Testis (tissue), 3 donors: ENCODE results near the gene AKNA. TPM values are rescaled to one million over a fixed set of nuclear protein-coding genes. Genes with fewer than 3 reads are reported as not detected.

ENCODE experiments used
- DNase-seq: peaks from one replicate; pipeline ENCODE4 v3.0.0-alpha.2; 2019
- H3K27ac ChIP-seq, 2 donors: fragments of 200-600 bp; sonication (generic); one replicate each; pipeline ENCODE4 v1.5.1; 2019
- H3K27me3 ChIP-seq: fragments of 200-600 bp; sonication (generic); one replicate; pipeline ENCODE4 v1.5.1; 2019
- H3K36me3 ChIP-seq: fragments of 200-600 bp; sonication (generic); one replicate; pipeline ENCODE4 v1.5.1; 2017; ENCODE audit warnings: low read depth; ENCODE audit errors: missing control alignments
- H3K4me1 ChIP-seq: fragments of 200-600 bp; sonication (generic); one replicate; pipeline ENCODE4 v1.5.1; 2019
- H3K4me3 ChIP-seq, 2 donors: fragments of 200-600 bp; sonication (generic); one replicate each; pipeline ENCODE4 v1.5.1; 2017 to 2019
- H3K9me3 ChIP-seq: fragments of 200-600 bp; sonication (generic); one replicate; pipeline ENCODE4 v1.5.1; 2017
- CTCF ChIP-seq, 3 experiments: fragments of 450-650 bp in 2 of 3; fragments of 200-600 bp in 1 of 3; sonication (generic) in 1 of 3; IDR thresholded peaks; one replicate each; pipeline ENCODE4 v1.5.1; 2016 to 2019; ENCODE audit warnings: antibody characterized with exemption in 3 of 3, mild to moderate bottlenecking in 2 of 3, moderate library complexity in 1 of 3
- POLR2A ChIP-seq: fragments of 450-650 bp; IDR thresholded peaks from one replicate; pipeline ENCODE4 v1.6.1; 2017; ENCODE audit warnings: antibody characterized with exemption, mild to moderate bottlenecking, moderate library complexity
- WGBS, 2 donors: methylation state at CpG; one replicate each; pipeline ENCODE4 v1.1.5; 2018; 5-methylcytosine and 5-hydroxymethylcytosine counted together
- intact Hi-C: fragments of 100-400 bp; cut with DNase I; formaldehyde crosslinking; loops from one replicate; pipeline ENCODE4 v1.15.1; 2023; ENCODE audit warnings: low total_unique reads
- polyA plus RNA-seq: library from polyadenylated mRNA; stranded (reverse); fragments of 350-450 nt; fragmentation: Illumina TruSeq; extraction: RNeasy Lipid Tissue Mini Kit (QIAGEN cat#74804); gene quantifications from one replicate; pipeline ENCODE4 v1.2.3, GENCODE V29; 2014; ENCODE audit warnings: low read depth, low replicate concordance; ENCODE audit not compliant: insufficient read depth
- total RNA-seq, 2 donors: library from RNA; depleted of rRNA; stranded (reverse); fragments of >200 nt; gene quantifications; one replicate each; pipeline ENCODE4 v1.2.3, GENCODE V29; 2016

AKNA gene
- total and polyA plus RNA-seq, 3 donors from 2014 or later: 20.6 to 31.5 (median 21.2) TPM

- H3K9me3 ChIP-seq: no peaks in the 10 kb centered on the region
- DNase-seq: no peak
- H3K27me3 ChIP-seq: no peaks in the 10 kb centered on the region
- no peak for TF ChIP-seq POLR2A
- TF ChIP-seq CTCF (IDR thresholded peaks at IDR 0.05): no peak
- intact Hi-C loops: no loop called here
- H3K4me1 ChIP-seq: no peaks in the 10 kb centered on the region
- no peak overlapping the region for H3K4me3 ChIP-seq
- no peak overlapping the region for H3K27ac ChIP-seq
- no peaks in the 10 kb centered on the region for H3K36me3 ChIP-seq
- WGBS, 2 donors: 87 to 88% methylated on average over 11 of the region's 11 CpGs
Measured at GRCh38 chr9:114291886-114292590, 95.7 kb downstream of the AKNA start.

- DNase-seq: peak; percentile 88
- no peaks in the 10 kb centered on the region for H3K27me3 ChIP-seq
- H3K36me3 ChIP-seq: no peaks in the 10 kb centered on the region
- intact Hi-C loops: no loop called here
- no peaks in the 10 kb centered on the region for H3K9me3 ChIP-seq
- 18 to 19% methylated on average over 11 to 12 of the region's 12 CpGs for WGBS, 2 donors
- no peak overlapping the region for H3K4me3 ChIP-seq
- TF ChIP-seq POLR2A (no peak), CTCF (IDR thresholded peaks at IDR 0.05) (peak; percentile 93 to 100 (median 93))
- H3K4me1 ChIP-seq: no peaks in the 10 kb centered on the region
- H3K27ac ChIP-seq: no peak overlapping the region
Measured at GRCh38 chr9:114291064-114291474, 96.7 kb downstream of the AKNA start.

GRCh38 chr9:114290561-114290986 is 97.2 kb downstream of the AKNA start:
- Histone ChIP-seq H3K4me3 (no peak overlapping the region), H3K9me3 (no peaks in the 10 kb centered on the region), H3K27ac (no peak overlapping the region), H3K36me3 (no peaks in the 10 kb centered on the region), H3K4me1 (peaks cover 2% of the 10 kb centered on the region), H3K27me3 (no peaks in the 10 kb centered on the region)
- WGBS, 2 donors: 75 to 79% methylated on average over 7 of the region's 7 CpGs
- intact Hi-C loops: no loop called here
- TF ChIP-seq POLR2A: no peak
- TF ChIP-seq CTCF (IDR thresholded peaks at IDR 0.05): no peak
- no peak for DNase-seq

GRCh38 chr9:114289571-114290481 is 98.0 kb downstream of the AKNA start:
- no peaks in the 10 kb centered on the region for H3K36me3 ChIP-seq
- TF ChIP-seq CTCF (IDR thresholded peaks at IDR 0.05): no peak
- no peak for TF ChIP-seq POLR2A
- WGBS, 2 donors: 88 to 92% methylated on average over 11 to 13 of the region's 13 CpGs
- H3K9me3 ChIP-seq: no peaks in the 10 kb centered on the region
- no peak for DNase-seq
- H3K4me3 ChIP-seq: no peak overlapping the region
- no peak overlapping the region for H3K27ac ChIP-seq
- H3K4me1 ChIP-seq: peaks cover 6% of the 10 kb centered on the region
- intact Hi-C loops: loop anchor here (10.0 kb wide), 1 partner anchor 205 kb away; no protein-coding TSS in a partner anchor
- H3K27me3 ChIP-seq: no peaks in the 10 kb centered on the region
